ENCODE data around the gene TTBK1.

- TF ChIP-seq CTCF (IDR thresholded peaks at IDR 0.05), result no peak
- TF ChIP-seq POLR2A (IDR thresholded peaks at IDR 0.05), result no peak
Observed at GRCh38 chr6:43276577-43277305, 33.5 kb downstream of the TTBK1 start.

Data from body of pancreas (tissue), 4 donors.